GM21717 (cell line): ENCODE results near the gene BCAP31.
"Not testable (repeated sequence)": the region's sequence is repeated elsewhere in the genome, so short reads cannot be mapped to it uniquely, and the experiment has no call there.

Source experiments
- ATAC-seq: cut with Tn5 transposase; IDR thresholded peaks from one replicate; pipeline ENCODE4 v1.9.1; 2021; ENCODE audit warnings: mild to moderate bottlenecking, moderate library complexity; ENCODE audit not compliant: unreplicated experiment

BCAP31 gene

DNA sequence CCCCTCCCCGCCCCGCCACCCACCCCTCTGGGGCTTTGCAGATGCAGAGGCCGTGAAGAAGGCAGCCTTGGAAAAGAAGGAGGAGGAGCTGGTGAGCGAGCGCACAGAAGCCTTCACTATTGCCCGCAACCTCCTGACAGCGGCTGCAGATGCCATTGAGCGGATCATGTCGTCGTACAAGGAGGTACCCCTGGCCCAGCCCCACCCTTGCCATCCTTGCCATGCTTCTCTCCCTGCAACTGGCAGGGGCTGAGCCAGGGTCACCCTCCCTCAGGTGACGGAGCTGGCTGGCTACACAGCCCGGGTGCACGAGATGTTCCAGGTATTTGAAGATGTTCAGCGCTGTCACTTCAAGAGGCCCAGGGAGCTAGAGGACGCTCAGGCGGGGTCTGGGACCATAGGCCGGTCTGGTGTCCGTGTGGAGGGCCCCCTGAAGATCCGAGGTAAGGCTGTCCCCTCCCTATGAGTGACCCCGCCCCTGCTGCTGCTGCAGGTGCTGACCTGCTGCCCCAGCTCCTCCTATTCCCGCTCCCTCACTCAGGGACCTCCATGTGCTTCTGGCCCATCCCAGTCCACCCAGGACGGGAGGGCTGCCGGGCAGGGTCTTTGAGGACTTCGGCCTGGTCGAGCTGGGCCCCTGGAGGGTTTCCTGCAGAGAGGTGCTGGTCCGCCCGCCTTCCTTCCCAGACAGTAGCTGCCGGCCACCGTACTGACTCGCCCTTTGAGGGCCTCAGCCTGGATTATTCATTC lies 12.1 kb upstream of the BCAP31 start:
- ATAC-seq, result no peak

DNA sequence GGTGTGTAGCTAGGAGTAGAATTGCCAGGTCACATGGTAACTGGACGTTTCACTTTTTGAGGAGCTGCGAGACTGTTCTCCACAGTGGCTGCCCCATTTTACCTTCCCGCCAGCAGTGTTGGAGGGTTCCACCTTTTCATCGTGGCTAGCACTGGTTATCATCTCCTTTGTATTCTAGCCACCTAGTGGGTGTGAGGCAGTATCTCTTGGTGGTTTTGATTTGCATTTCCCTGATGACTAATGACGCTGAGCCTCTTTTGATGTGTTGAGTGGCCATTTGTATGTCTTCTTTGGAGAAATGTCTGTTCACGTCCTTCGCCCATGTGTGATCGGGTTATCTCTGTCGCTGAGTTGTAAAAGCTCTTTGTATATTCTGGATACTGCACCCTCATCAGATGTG lies 11.1 kb upstream of the BCAP31 start:
- ATAC-seq, result no peak

DNA sequence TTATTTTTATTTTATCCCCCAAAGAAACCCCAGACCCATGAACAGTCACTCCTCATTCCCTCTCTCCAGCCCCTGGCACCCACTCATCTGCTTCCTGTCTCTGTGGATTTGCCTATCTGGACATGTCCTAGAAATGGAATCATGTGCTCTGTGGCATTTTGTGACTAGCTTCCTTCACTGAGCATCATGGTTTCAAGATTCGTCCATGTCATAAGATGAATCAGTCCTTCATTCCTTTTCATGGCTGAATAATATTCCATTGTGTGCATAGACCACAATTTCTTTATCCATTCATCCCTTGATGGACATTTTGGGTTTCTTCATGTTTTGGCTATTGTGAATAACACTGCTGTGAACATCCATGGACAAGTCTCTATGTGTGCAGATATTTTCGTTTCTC lies 10.7 kb upstream of the BCAP31 start:
- no peak for ATAC-seq

DNA sequence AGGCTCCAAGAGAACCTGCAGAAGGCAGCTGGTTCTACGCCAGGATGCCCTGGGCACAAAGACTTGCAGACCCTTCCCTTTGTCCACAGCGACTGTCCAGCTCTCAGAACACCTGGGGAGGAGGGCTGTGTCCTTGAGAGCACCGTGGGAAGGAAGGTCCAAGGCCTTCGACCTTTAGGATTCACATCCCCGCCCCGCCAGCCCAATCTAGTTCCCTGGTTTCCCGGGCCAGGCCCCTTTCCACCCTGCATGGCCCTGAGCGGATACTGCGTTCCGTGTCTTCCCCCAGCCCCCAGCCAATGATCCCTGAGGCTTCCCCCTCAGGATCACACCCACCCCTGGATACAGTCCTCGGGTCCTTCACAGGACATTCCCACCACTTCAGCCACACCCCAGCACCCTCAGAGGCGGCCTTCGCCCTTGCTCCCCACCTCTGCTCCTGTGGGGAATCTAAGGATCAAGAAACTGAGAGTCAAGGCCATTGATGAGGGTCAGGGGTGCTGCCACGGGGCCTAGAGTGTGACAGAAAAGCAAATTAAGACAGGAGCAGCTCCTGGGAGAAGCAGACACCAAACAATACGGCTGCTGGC lies 9.6 kb upstream of the BCAP31 start:
- ATAC-seq, result no peak

- no peak for ATAC-seq
These were observed 8.2 kb upstream of the BCAP31 start for GRCh38 chrX:153732401-153732800.

DNA sequence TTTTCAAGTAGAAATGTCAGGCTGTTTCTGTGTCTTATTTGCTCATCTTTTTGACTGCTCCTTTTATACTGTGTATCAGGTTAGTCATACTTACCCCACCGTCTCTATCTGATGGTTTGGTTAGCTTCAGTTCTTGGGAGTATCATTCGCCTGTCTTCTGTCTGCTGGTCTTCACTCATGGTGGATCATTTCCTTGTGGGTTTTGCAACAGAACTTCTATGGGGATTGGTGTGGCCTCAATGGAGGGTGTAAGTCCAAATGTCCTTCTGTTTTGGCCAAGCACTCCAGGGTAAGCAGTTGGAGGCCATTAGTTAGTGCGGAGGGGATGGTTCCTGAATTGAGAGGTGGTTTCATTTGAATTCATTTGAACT lies 7.6 kb upstream of the BCAP31 start:
- ATAC-seq, result no peak

DNA sequence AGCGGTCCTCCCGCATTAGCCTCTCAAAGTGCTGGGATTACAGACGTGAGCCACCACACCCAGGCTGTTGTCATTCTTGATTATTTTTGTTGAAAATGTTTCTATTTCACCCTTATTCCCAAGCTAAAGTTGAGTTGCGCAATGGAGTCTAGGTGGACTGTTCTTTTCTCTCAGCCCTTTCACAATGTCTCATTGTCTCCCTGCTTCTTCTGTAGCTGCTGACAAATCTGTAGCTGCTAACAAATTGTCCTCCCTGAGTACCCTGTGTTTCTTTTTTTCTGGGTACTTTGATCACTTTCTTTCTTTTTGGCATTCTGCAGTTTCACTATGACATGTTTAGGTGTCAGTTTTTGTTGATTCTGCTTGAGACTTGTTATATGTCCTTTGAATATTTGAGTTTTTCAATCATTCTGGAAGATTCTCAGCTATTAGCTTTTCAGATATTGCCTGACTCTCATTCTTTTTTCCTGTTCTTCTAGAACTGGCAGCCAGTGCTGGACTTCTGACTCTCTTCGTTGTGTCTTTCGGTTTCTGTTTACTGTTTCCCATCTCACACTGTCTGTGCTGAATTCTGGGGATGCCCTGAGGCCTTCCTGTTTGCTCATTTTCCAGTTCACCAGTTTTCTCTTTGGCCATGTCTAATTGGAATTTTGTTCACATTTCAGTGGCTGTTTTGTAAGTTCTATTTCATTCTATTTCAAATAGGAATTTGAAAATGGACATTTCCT lies 7.1 kb upstream of the BCAP31 start:
- no peak for ATAC-seq

DNA sequence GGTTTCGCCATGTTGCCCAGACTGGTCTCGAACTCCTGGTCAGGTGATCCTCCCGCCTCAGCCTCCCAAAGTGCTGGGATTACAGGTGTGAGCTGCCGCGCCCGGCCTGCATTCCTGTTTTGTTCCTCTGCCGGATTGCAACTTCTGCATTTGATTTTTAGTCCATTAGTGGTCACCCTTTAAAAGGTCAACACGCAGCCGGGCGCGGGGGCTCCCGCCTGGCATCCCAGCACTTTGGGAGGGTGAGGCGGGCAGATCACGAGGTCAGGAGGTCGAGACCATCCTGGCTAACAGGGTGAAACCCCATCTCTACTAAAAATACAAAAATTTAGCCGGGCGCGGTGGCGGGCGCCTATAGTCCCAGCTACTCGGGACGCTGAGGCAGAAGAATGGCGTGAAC lies 5.9 kb upstream of the BCAP31 start:
- not testable (repeated sequence) for ATAC-seq

DNA sequence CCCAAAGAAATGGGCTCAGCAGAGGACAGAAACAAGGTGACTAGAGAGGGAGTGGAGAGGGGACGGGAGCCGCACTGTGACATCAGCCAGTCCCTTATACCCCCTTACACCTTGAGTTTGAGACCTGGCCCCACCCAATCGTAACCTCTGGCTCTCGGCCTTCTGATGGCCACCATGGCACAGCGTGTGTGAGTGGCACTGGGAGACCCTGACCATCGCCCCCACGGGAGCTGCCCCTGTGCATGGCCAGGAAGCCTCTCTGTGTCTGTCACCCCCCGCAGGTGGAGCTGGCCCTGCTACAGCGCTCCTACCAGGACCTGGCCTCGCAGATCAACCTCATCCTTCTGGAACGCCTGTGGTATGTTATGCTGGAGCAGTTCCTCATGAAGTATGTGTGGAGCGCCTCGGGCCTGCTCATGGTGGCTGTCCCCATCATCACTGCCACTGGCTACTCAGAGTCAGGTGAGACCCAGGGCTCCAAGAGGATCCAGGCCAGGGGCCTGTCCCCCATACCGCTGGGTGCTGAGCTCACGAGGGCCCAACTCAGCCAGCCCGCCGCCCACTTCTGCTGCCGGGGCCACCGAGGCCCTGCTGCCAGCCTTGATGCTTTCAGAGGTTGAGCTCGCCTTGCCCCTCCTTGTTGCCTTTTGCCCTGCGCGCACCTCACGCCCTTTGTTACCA lies 4.9 kb upstream of the BCAP31 start:
- no peak for ATAC-seq

- ATAC-seq, result no peak
These were observed 3.9 kb upstream of the BCAP31 start for GRCh38 chrX:153728095-153728494.

DNA sequence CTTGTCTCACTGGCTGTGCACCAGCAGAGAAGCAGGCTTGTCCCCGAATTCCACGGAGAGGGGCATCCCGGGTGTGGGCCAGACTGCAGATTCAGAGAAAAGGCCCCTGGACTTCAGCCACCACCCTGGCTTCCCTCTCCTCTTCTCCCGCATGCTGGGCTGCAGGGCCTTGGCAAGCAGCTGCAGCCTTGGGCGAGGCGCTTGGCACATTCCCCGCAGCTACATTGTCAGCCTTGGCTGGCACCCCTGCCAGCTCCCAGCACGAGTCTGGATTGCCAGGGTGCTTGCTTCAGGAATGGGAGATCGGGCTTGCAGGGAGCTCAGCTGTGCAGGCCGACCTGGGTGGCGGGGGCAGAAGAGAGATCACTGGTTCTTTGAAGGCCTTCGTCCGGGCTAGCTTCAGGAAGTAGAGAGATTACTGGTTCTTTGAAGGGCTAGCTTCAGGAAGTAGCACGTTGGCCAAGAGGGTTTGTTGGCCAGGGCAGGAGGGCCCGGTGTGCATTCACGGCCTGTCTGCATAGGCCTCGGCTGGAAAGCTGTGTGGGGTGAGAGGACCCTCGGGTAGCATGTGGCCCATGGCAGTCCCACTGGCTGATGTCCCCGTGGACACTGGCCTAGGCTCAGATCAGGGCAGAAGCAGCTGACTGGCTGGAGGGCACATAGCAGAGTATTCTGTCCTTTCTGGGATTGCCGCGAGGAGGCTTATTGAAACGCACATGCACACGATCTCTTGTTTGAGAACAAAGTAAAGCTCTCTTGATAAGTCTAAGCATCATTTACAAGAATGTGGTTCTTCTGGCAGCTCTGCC lies 3.1 kb upstream of the BCAP31 start:
- ATAC-seq, result no peak

- peak; percentile 57 for ATAC-seq
These were observed 2.3 kb upstream of the BCAP31 start for GRCh38 chrX:153726286-153727122.

DNA sequence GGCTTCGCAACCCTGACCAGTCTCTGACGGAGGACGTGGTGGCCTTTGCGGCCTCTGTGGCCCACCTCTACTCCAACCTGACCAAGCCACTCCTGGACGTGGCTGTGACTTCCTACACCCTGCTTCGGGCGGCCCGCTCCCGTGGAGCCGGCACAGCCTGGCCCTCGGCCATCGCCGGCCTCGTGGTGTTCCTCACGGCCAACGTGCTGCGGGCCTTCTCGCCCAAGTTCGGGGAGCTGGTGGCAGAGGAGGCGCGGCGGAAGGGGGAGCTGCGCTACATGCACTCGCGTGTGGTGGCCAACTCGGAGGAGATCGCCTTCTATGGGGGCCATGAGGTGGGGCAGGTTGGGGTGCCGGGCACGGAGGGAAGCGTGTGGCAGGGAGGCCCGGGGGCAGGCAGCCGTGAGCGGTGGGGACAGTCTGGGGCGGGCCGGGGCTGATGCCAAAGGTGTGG lies 1.7 kb upstream of the BCAP31 start:
- ATAC-seq, result no peak

DNA sequence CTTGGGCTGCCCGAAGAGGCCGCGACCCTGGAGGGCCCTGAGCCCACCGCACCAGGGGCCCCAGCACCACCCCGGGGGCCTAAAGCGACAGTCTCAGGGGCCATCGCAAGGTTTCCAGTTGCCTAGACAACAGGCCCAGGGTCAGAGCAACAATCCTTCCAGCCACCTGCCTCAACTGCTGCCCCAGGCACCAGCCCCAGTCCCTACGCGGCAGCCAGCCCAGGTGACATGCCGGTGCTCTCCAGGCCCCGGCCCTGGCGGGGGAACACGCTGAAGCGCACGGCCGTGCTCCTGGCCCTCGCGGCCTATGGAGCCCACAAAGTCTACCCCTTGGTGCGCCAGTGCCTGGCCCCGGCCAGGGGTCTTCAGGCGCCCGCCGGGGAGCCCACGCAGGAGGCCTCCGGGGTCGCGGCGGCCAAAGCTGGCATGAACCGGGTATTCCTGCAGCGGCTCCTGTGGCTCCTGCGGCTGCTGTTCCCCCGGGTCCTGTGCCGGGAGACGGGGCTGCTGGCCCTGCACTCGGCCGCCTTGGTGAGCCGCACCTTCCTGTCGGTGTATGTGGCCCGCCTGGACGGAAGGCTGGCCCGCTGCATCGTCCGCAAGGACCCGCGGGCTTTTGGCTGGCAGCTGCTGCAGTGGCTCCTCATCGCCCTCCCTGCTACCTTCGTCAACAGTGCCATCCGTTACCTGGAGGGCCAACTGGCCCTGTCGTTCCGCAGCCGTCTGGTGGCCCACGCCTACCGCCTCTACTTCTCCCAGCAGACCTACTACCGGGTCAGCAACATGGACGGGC lies 1.0 kb upstream of the BCAP31 start:
- peak; percentile 5 for ATAC-seq

DNA sequence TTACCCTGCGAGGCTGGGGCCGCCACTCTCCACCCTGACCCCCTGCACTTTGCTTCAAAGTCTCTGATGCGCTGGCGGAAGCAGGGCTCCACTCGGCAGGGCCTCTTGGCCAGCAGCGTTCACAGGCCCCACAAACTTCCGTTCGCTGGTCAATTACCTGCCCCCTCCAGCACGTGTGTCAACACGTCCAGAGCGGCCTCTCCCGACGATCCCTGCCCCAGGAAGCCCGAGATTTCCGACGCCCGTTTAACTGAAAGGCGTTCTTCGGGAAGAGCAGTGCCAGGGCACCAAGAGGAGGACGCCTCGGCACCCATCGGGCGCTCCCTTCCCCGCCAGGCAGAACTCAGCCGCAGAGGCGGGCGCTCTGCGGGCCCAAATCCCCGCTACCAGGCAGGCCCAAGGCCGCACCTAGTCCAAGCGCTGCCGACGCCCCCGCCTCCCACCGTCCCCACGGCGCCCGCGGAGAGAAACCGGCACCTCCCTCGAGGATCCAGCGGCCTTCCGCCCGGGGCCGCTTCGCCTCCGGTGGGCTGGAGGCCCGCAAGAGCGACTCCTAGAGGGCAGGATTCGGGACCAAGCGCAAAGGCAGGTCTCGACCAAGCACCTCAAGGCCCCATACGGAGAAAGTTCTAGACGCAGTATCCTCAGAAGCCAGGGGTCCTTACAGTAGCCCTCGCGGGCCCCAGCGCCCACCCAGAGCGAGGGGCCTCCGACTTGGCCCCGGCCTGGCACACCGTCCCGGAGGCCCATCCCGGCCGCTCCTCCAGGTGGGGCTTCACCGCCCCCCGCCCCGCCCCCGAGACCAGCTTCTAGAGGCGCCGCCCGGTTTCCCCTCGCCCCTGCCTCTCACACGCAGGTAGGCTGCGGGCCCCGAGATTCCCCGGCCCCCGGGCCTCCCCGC lies 586 bp downstream of the BCAP31 start:
- peak; percentile 29 for ATAC-seq

GRCh38 chrX:153722704-153723350 lies 1.4 kb downstream of the BCAP31 start:
- no peak for ATAC-seq

GRCh38 chrX:153719701-153720100 lies 4.5 kb downstream of the BCAP31 start:
- ATAC-seq, result no peak

DNA sequence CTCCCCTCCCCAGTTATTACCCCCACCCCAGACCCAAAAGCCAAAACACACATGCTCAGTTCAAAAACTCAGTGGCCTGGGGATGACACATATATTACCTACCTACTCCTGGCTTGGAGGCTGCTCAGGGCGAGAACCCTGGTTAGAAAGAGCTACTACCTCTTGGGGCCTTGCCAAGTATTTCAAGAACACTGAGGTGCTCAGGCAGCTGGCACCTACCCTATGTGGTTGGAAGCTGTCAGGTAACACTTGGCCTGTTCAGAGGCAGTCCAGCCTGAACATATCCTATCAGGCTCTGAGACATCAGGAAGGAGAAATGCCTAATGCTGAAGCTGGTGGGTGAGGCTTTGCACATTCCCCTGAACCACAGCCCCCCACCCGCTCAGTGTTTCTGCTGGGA lies 4.9 kb downstream of the BCAP31 start:
- ATAC-seq, result no peak
